ENCODE data around the gene STPG2.
"Not testable (repeated sequence)": the region's sequence is repeated elsewhere in the genome, so short reads cannot be mapped to it uniquely, and the experiment has no call there.

STPG2 gene

GRCh38 chr4:97942951-97943350, 200.3 kb downstream of the STPG2 start:
- DNase-seq (ENCODE audit: low read depth): no peak

GRCh38 chr4:97942137-97942536, 201.1 kb downstream of the STPG2 start:
- peak; percentile 1 for DNase-seq (ENCODE audit: low read depth)

GRCh38 chr4:97938141-97938540, 205.1 kb downstream of the STPG2 start:
- DNase-seq (ENCODE audit: low read depth): no peak

- no peak for DNase-seq (ENCODE audit: low read depth)
Measured at GRCh38 chr4:97924341-97924958, 218.8 kb downstream of the STPG2 start.

- DNase-seq (ENCODE audit: low read depth): no peak
Measured at GRCh38 chr4:97923096-97923495, 220.2 kb downstream of the STPG2 start.

GRCh38 chr4:97917115-97917514, 226.2 kb downstream of the STPG2 start:
- DNase-seq (ENCODE audit: low read depth): no peak

- no peak for DNase-seq (ENCODE audit: low read depth)
Measured at GRCh38 chr4:97912156-97912555, 231.1 kb downstream of the STPG2 start.

GRCh38 chr4:97911236-97911906, 231.9 kb downstream of the STPG2 start:
- DNase-seq (ENCODE audit: low read depth): no peak

- no peak for DNase-seq (ENCODE audit: low read depth)
Measured at GRCh38 chr4:97910005-97910404, 233.3 kb downstream of the STPG2 start.

GRCh38 chr4:97903436-97904189, 239.7 kb downstream of the STPG2 start:
- not testable (repeated sequence) for DNase-seq (ENCODE audit: low read depth)

- no peak for DNase-seq (ENCODE audit: low read depth)
Measured at GRCh38 chr4:97900229-97900628, 243.0 kb downstream of the STPG2 start.

GRCh38 chr4:97892592-97893266, 250.5 kb downstream of the STPG2 start:
- no peak for DNase-seq (ENCODE audit: low read depth)

- DNase-seq (ENCODE audit: low read depth): no peak
Measured at GRCh38 chr4:97879942-97880341, 263.3 kb downstream of the STPG2 start.

- no peak for DNase-seq (ENCODE audit: low read depth)
Measured at GRCh38 chr4:97868097-97868496, 275.2 kb downstream of the STPG2 start.

GRCh38 chr4:97867557-97868091, 275.7 kb downstream of the STPG2 start:
- no peak for DNase-seq (ENCODE audit: low read depth)

- no peak for DNase-seq (ENCODE audit: low read depth)
Measured at GRCh38 chr4:97866821-97867556, 276.3 kb downstream of the STPG2 start.

GRCh38 chr4:97851115-97851514, 292.2 kb downstream of the STPG2 start:
- no peak for DNase-seq (ENCODE audit: low read depth)

- DNase-seq (ENCODE audit: low read depth): no peak
Measured at GRCh38 chr4:97845758-97846157, 297.5 kb downstream of the STPG2 start.

GRCh38 chr4:97841512-97841911, 301.8 kb downstream of the STPG2 start:
- no peak for DNase-seq (ENCODE audit: low read depth)

GRCh38 chr4:97836662-97837061, 306.6 kb downstream of the STPG2 start:
- DNase-seq (ENCODE audit: low read depth): no peak

- DNase-seq (ENCODE audit: low read depth): no peak
Measured at GRCh38 chr4:97828646-97829045, 314.6 kb downstream of the STPG2 start.

- no peak for DNase-seq (ENCODE audit: low read depth)
Measured at GRCh38 chr4:97819294-97819693, 324.0 kb downstream of the STPG2 start.

Data from iris pigment epithelial cell (primary cell).